Measurements from ENCODE around the gene PRSS36.
A peak's percentile ranks its signal among the peaks of the same experiment; 100 is the strongest.
"Not testable (repeated sequence)": the region's sequence is repeated elsewhere in the genome, so short reads cannot be mapped to it uniquely, and the experiment has no call there.

Gene PRSS36

DNA sequence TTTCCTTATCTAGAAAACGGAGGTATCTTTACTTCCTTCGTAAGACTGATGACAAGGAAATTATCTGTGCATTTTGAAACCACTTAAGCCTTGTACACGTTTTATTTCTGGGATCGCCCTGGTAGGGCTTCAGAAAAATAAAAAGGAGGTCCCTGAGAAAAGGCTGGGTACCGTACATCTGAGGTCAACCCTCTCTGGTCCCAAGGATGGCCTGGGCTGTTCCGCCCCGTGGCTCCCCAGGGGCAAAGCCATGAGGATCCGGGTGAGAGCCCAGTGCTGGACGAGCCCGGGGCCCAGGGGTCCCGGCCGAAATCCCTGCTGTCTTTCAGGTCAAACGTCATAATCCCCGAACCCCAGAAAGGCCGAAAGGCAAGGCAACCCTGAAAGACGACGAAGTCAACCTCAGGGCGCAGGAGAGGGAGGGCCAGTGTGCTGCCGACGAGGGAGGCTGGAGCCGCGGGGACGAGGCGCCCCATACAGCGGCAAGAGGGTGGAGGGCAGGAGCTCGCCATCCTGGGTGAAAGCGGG, 29.4 kb upstream of the PRSS36 start:
- peaks cover 59% of the 10 kb centered on the region for H3K4me1 Mint-ChIP-seq
- ATAC-seq (replicated peaks; ENCODE audit: extremely low read depth, poor library complexity, severe bottlenecking) (no peak), DNase-seq (ENCODE audit: low spot score in 2 of 2) (no peak)
- H3K27me3 Mint-ChIP-seq, result no peaks in the 10 kb centered on the region
- H3K9me3 Mint-ChIP-seq, result no peaks in the 10 kb centered on the region
- peaks cover 55% of the 10 kb centered on the region for H3K36me3 Mint-ChIP-seq (ENCODE audit: insufficient read depth)
- H3K4me3 Mint-ChIP-seq, result peak overlapping the region; percentile 98
- peak overlapping the region; percentile 99 for H3K27ac Mint-ChIP-seq (ENCODE audit: low read depth)

DNA sequence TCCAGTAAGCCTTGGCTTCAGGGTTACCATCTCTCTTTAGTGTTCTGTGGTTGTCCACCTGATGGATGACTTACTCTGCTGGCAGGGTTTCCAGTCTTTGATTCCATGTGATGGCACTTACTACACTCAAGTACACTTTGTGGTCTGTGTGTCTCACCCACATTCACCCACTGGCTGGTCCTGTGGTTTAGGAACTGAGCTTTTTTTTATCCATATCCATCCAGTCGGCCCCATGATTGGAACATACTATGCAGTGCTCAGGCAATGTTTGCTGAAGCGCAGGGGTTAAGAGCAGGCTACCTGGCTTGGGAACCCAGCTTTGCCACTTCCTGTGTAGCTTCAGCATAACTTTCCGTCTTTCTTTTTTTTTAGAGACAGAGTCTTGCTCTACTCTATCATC, 27.3 kb upstream of the PRSS36 start:
- H3K27ac Mint-ChIP-seq (ENCODE audit: low read depth), result peak overlapping the region; percentile 6
- H3K4me1 Mint-ChIP-seq, result peaks cover 38% of the 10 kb centered on the region
- DNase-seq (ENCODE audit: low spot score in 2 of 2) (peak; percentile 31 to 34), ATAC-seq (replicated peaks; ENCODE audit: extremely low read depth, poor library complexity, severe bottlenecking) (peak; percentile 26)
- H3K27me3 Mint-ChIP-seq, result no peaks in the 10 kb centered on the region
- no peaks in the 10 kb centered on the region for H3K9me3 Mint-ChIP-seq
- H3K4me3 Mint-ChIP-seq, result peak overlapping the region; percentile 98
- peaks cover 33% of the 10 kb centered on the region for H3K36me3 Mint-ChIP-seq (ENCODE audit: insufficient read depth)

DNA sequence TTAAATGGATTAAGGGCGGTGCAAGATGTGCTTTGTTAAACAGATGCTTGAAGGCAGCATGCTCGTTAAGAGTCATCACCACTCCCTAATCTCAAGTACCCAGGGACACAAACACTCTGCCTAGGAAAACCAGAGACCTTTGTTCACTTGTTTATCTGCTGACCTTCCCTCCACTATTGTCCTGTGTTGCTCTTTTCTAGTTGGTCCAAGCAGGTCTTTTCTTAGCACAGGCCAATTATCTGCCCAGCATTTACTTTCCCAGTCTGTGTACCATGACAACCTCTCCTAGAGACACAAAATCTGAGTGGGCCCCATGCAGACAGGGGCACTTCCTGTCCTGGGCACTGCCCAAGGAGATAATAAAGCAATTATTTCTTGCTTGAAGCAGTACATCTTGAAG, 20.2 kb upstream of the PRSS36 start:
- not testable (repeated sequence) for H3K4me1 Mint-ChIP-seq; H3K4me3 Mint-ChIP-seq; H3K9me3 Mint-ChIP-seq; H3K36me3 Mint-ChIP-seq (ENCODE audit: insufficient read depth); DNase-seq (ENCODE audit: low spot score in 2 of 2); H3K27me3 Mint-ChIP-seq; H3K27ac Mint-ChIP-seq (ENCODE audit: low read depth); ATAC-seq (replicated peaks; ENCODE audit: extremely low read depth, poor library complexity, severe bottlenecking)

DNA sequence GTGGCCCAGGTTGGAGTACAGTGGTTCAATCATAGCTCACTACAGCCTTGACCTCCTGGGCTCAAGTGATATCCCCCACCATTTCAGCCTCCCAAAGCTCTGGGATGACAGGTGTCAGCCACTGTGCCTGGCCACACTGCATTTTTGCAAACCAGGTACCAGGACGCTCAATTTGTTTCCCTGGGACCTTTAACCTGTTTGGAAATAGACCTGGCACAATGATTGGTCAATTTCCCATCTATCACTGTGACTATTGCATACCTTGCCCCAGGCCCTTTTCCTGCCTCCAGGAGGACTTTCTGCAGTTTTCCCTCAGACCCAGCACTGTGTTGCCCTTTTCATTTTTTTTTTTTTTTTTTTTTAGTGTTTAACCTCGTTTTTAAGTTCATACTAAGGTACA, 19.0 kb upstream of the PRSS36 start:
- Mint-ChIP-seq H3K27me3 (no peaks in the 10 kb centered on the region), H3K36me3 (ENCODE audit: insufficient read depth) (no peaks in the 10 kb centered on the region), H3K4me1 (no peaks in the 10 kb centered on the region), H3K4me3 (no peak overlapping the region), H3K9me3 (no peaks in the 10 kb centered on the region), H3K27ac (ENCODE audit: low read depth) (no peak overlapping the region)
- no peak for ATAC-seq (replicated peaks; ENCODE audit: extremely low read depth, poor library complexity, severe bottlenecking)
- DNase-seq (ENCODE audit: low spot score in 2 of 2), result no peak

DNA sequence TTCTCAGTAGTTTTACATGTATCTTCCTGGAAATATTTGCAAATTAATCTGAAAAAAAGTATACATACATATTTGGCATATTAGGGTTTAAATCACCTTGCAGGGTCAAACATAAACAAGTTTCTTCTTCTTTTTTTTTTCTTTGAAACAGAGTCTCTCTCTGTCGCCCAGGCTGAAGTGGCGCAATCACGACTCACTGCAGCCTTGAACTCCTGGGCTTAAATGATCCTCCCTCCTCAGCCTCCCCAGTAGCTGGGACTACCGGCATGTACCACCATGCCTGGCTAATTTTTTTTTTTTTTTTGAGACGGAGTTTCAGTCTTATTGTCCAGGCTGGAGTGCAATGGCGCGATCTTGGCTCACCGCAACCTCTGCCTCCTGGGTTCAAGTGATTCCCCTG, 17.4 kb upstream of the PRSS36 start:
- H3K36me3 Mint-ChIP-seq (ENCODE audit: insufficient read depth), result no peaks in the 10 kb centered on the region
- no peaks in the 10 kb centered on the region for H3K27me3 Mint-ChIP-seq
- DNase-seq (ENCODE audit: low spot score in 2 of 2) (no peak), ATAC-seq (replicated peaks; ENCODE audit: extremely low read depth, poor library complexity, severe bottlenecking) (no peak)
- no peak overlapping the region for H3K27ac Mint-ChIP-seq (ENCODE audit: low read depth)
- no peaks in the 10 kb centered on the region for H3K9me3 Mint-ChIP-seq
- no peaks in the 10 kb centered on the region for H3K4me1 Mint-ChIP-seq
- no peak overlapping the region for H3K4me3 Mint-ChIP-seq

DNA sequence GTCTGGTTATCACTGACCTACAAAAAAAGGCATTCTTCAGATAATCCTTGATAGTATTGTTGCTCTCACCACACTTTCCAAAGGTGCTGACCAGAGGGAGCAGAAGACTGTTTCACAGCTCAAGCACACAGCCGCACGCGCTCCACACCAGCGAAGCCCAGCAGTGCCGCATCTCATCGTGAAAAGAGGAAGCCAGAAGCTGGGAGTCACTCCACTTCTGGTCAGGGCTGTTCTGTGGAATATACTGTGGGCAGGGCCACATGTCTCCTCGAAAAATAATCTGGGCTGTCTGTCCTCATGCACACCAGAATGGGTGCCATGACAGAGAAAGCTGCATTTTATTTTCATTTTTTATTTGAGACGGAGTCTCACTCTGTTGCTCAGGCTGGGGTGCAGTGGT, 7.3 kb upstream of the PRSS36 start:
- H3K4me1 Mint-ChIP-seq, result peaks cover 4% of the 10 kb centered on the region
- DNase-seq (ENCODE audit: low spot score in 2 of 2) (no peak), ATAC-seq (replicated peaks; ENCODE audit: extremely low read depth, poor library complexity, severe bottlenecking) (no peak)
- no peaks in the 10 kb centered on the region for H3K27me3 Mint-ChIP-seq
- no peaks in the 10 kb centered on the region for H3K9me3 Mint-ChIP-seq
- no peak overlapping the region for H3K27ac Mint-ChIP-seq (ENCODE audit: low read depth)
- no peak overlapping the region for H3K4me3 Mint-ChIP-seq
- H3K36me3 Mint-ChIP-seq (ENCODE audit: insufficient read depth), result no peaks in the 10 kb centered on the region

DNA sequence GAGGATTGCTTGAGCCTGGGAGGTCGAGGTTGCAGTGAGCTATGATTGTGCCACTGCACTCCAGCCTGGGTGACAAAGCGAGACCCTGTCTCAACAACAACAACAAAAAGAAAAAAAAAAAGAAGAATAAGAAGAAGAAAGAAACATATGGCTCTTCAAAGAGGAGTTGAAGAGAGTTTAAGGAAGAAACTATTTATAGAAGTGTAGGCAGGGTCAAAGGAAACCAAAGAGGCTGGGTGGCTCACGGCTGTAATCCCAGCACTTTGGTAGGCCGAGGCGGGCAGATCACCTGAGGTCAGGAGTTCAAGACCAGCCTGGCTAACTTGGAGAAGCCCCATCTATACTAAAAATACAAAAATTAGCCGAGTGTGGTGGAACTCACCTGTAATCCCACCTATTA, 1.1 kb upstream of the PRSS36 start:
- H3K27ac Mint-ChIP-seq (ENCODE audit: low read depth); DNase-seq (ENCODE audit: low spot score in 2 of 2); H3K27me3 Mint-ChIP-seq; H3K4me1 Mint-ChIP-seq; H3K4me3 Mint-ChIP-seq; ATAC-seq (replicated peaks; ENCODE audit: extremely low read depth, poor library complexity, severe bottlenecking); H3K36me3 Mint-ChIP-seq (ENCODE audit: insufficient read depth); H3K9me3 Mint-ChIP-seq: not testable (repeated sequence)

DNA sequence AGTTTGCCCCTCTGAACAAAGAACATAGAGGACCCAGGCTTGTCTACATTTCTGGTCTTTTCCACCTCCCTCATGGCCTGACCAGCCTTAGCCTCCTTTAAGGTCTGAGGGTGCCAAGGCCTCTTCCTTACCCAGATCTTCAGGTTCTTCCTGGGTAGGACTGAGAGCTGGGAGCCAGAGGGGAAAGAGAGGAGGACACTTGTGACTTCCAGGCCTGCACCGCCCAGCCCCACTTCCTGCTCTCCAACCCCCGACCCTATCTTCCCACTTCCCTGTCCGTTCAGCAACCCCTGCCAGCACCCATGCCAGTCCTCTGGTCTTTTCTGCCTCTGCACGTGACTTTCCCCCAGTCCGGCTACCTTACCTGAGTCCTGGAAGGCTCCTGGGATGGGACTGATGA, 534 bp downstream of the PRSS36 start:
- DNase-seq (ENCODE audit: low spot score in 2 of 2), result no peak
- Mint-ChIP-seq H3K36me3 (ENCODE audit: insufficient read depth) (peaks cover 5% of the 10 kb centered on the region), H3K27ac (ENCODE audit: low read depth) (no peak overlapping the region)

DNA sequence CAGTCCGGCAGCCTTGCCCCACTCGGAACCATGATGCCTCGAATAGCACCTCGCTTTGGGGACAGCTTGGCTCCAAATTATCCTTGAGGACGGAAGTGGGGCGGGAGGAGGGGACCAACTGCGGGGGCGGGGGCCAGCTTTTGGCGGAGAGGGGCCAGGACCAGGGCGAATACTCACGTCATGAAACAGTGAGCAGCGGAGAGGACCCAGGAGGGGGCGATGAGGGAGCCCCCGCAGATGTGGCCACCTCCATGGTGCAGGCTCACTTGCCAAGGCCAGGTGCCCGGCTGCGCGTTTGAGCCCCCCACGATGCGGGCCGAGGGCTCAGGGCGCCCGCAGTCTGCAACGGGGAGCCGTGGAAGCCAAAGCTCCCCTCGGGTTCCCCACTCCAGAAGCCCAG, 970 bp downstream of the PRSS36 start:
- H3K27ac Mint-ChIP-seq (ENCODE audit: low read depth), result no peak overlapping the region
- H3K4me3 Mint-ChIP-seq, result no peak overlapping the region
- H3K9me3 Mint-ChIP-seq, result no peaks in the 10 kb centered on the region
- H3K4me1 Mint-ChIP-seq, result peaks cover 5% of the 10 kb centered on the region
- ATAC-seq (replicated peaks; ENCODE audit: extremely low read depth, poor library complexity, severe bottlenecking), result no peak
- H3K27me3 Mint-ChIP-seq, result no peaks in the 10 kb centered on the region
- DNase-seq (ENCODE audit: low spot score in 2 of 2), result no peak
- peaks cover 5% of the 10 kb centered on the region for H3K36me3 Mint-ChIP-seq (ENCODE audit: insufficient read depth)

More for the DNA sequence above, 534 bp downstream of the PRSS36 start:
- H3K4me1 Mint-ChIP-seq, result peaks cover 5% of the 10 kb centered on the region
- H3K27me3 Mint-ChIP-seq, result no peaks in the 10 kb centered on the region
- no peak for ATAC-seq (replicated peaks; ENCODE audit: extremely low read depth, poor library complexity, severe bottlenecking)
- H3K9me3 Mint-ChIP-seq, result no peaks in the 10 kb centered on the region
- no peak overlapping the region for H3K4me3 Mint-ChIP-seq

DNA sequence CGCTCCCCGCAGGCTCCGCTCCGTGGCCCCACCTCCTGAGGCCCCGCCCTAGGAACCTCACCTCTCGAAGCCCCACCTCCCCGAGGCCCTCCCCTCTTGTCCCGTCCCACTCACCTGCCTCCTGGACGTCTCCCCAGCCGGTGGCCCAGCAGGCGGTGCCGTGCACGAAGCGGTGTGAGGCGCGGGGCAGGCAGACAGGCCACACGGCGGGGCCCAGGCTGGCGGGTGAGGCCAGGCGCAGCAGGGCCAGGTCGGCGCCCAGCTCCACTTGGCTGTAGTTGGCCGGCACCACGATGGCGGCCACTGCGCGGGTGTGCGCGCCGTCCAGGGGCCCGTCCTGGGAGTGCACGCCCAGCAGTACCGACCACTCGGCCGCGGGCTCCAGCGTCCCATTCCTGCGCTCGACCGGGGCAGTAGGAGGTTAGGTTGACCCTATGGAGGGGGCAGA, 1.6 kb downstream of the PRSS36 start:
- Mint-ChIP-seq H3K27ac (ENCODE audit: low read depth) (no peak overlapping the region), H3K9me3 (no peaks in the 10 kb centered on the region), H3K27me3 (no peaks in the 10 kb centered on the region), H3K36me3 (ENCODE audit: insufficient read depth) (peaks cover 5% of the 10 kb centered on the region), H3K4me3 (no peak overlapping the region), H3K4me1 (peaks cover 5% of the 10 kb centered on the region)
- ATAC-seq (replicated peaks; ENCODE audit: extremely low read depth, poor library complexity, severe bottlenecking) (no peak), DNase-seq (ENCODE audit: low spot score in 2 of 2) (no peak)

DNA sequence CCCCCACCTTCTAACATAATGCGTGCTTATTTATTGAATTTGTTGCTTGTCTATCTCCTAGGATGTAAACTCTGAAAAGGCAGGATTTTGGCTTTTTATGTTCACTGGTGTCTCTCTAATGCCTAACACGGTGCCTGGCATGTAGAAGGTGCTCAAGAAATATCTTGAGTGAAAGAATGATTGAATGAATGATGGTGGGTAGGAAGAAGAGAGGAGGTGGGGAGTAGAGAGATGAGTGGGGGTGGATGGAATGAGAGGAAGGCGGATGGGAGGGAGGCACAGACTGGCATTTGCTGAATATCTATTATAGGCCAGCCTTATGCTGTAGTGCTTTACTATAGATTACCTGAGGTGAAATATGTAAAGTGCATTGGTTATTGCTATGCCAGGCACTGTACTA, 2.3 kb downstream of the PRSS36 start:
- H3K4me3 Mint-ChIP-seq, result no peak overlapping the region

DNA sequence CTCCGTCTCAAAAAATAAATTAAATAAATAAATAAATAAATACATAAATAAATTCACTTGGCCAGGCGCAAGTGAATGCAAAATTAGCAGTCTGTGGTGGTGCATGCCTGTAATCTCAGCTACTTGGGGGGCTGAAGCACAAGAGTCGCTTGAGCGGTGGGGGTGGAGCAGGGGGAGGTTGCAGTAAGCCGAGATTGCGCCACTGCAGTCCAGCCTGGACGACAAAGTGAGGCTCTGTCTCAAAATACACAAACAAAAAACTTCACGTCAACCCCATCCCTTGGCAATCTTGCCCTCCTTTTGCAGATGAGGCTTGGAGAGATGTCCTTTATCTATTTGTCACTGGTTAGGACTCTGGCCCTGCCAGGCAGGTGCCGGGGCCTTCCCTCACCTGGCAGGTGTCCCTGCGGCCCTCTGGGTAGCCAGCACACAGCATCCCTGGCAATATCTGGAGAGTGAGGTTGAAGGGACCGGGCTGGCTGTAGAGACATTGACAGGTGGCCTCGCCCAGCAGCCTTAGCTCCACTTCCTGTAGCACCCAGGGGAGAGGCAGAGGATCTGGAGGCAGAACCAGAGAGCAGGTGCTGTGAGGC, 4.4 kb downstream of the PRSS36 start:
- Mint-ChIP-seq H3K9me3 (no peaks in the 10 kb centered on the region), H3K4me3 (no peak overlapping the region), H3K4me1 (peaks cover 11% of the 10 kb centered on the region), H3K36me3 (ENCODE audit: insufficient read depth) (peaks cover 6% of the 10 kb centered on the region), H3K27me3 (no peaks in the 10 kb centered on the region), H3K27ac (ENCODE audit: low read depth) (no peak overlapping the region)
- ATAC-seq (replicated peaks; ENCODE audit: extremely low read depth, poor library complexity, severe bottlenecking) (no peak), DNase-seq (ENCODE audit: low spot score in 2 of 2) (no peak)

More for the DNA sequence above, 2.3 kb downstream of the PRSS36 start:
- peaks cover 5% of the 10 kb centered on the region for H3K4me1 Mint-ChIP-seq
- no peak overlapping the region for H3K27ac Mint-ChIP-seq (ENCODE audit: low read depth)
- peaks cover 6% of the 10 kb centered on the region for H3K36me3 Mint-ChIP-seq (ENCODE audit: insufficient read depth)
- H3K9me3 Mint-ChIP-seq, result no peaks in the 10 kb centered on the region
- no peak for DNase-seq (ENCODE audit: low spot score in 2 of 2)
- no peaks in the 10 kb centered on the region for H3K27me3 Mint-ChIP-seq
- ATAC-seq (replicated peaks; ENCODE audit: extremely low read depth, poor library complexity, severe bottlenecking), result no peak

DNA sequence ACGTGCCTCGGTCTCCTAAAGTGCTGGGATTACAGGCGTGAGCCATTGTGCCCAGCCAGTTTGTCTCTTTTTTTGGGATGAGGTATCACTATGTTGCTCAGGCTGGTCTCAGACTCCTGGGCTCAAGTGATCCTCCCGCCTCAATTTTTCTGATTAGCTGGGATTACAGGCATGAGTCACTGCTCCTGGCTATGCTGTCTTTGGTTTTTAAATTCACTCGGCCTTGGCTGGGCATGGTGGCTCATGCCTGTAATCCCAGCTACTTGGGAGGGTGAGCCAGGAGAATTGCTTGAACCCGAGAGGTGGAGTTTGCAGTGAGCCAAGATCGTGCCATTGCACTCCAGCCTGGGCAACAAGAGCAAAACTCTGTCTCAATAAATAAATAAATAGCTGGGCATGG, 5.4 kb downstream of the PRSS36 start:
- H3K36me3 Mint-ChIP-seq (ENCODE audit: insufficient read depth); H3K4me1 Mint-ChIP-seq; H3K27me3 Mint-ChIP-seq; DNase-seq (ENCODE audit: low spot score in 2 of 2); ATAC-seq (replicated peaks; ENCODE audit: extremely low read depth, poor library complexity, severe bottlenecking); H3K9me3 Mint-ChIP-seq: not testable (repeated sequence)
- peak overlapping the region; percentile 55 for H3K4me3 Mint-ChIP-seq
- H3K27ac Mint-ChIP-seq (ENCODE audit: low read depth), result peak overlapping the region; percentile 81
